OCI-LY7 (cell line): ENCODE measurements around the gene RSPRY1.

Experiments used
- CTCF ChIP-seq: fragments of 200-600 bp; sonication (generic); conservative IDR thresholded peaks from 2 replicates; pipeline ENCODE4 v1.5.1; 2014; ENCODE audit warnings: mild to moderate bottlenecking, antibody characterized with exemption, low read length, moderate library complexity, mixed read lengths
- EZH2phosphoT487 ChIP-seq: fragments of 200-600 bp; sonication (generic); IDR thresholded peaks from 2 replicates; pipeline ENCODE4 v1.6.1; 2018; ENCODE audit warnings: low read depth, borderline replicate concordance, mild to moderate bottlenecking, mixed run types, antibody characterized with exemption, low read length, moderate library complexity, mixed read lengths

GRCh38 chr16:57137566-57138273 is 48.4 kb upstream of the RSPRY1 start:
- no peak for TF ChIP-seq CTCF
- TF ChIP-seq EZH2phosphoT487 = no peak
